Activated CD8-positive, alpha-beta memory T cell treated with anti-CD3 and anti-CD28 coated beads for 4 hours (primary cell): ENCODE measurements around the gene ZNF790.

Experiments
- DNase-seq, 2 donors: peaks; one replicate each; pipeline ENCODE4 v3.0.0-alpha.2; 2020; ENCODE audit warnings: low read depth in 2 of 2

ZNF790 gene

GRCh38 chr19:36772311-36773222 lies 65.6 kb downstream of the ZNF790 start, which contains the start of gene ZNF850:
Gene ZNF850 (minus strand): TSS chr19:36772807. CDS start chr19:36762606, 10,201 bp downstream.
- peak; percentile 88 to 89 for DNase-seq

DNA sequence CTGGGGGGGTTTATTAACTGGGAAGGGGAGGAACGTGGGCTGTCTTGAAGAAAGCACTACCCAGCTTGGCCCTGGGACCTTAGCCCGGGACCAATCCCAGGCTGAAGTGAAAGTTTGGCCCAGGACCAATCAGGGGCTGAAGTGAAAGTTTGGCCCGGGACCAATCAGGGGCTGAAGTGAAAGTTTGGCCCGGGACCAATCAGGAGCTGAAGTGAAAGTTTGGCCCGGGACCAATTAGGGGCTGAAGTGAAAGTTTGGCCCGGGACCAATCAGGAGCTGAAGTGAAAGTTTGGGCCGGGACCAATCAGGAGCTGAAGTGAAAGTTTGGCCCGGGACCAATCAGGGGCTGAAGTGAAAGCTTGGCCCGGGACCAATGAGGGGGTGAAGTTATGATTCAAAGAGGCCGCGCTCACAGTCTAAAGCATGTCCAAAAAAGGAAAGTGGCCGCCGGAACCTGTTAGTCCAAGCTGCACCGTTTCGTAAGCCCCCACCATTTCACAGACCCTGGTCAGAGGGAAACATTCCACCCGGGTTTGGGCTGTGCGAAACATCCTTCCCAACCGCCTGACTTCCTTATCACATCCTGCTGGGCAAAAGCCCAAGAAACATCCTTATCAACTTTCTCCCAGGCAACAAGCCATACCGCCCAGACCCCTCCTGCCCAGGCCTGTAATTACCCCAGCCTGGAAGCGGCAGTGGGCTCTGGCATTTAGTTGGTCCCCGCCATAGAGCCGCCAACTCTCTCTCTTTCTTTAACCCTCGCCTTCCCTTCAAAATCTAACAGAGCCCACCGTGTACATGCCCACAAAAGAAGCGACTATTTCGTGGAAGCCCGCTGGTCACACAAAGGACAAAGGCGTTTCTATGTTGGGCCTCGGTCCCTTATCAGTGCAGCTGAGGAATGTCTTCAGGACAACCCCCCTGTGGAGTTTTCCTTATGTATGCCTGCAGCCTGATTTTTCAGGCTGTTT lies 66.6 kb downstream of the ZNF790 start:
- DNase-seq: peak in 1 of 2 donors; percentile 2
